ENCODE results near the gene PIAS1.

PIAS1 gene

DNA sequence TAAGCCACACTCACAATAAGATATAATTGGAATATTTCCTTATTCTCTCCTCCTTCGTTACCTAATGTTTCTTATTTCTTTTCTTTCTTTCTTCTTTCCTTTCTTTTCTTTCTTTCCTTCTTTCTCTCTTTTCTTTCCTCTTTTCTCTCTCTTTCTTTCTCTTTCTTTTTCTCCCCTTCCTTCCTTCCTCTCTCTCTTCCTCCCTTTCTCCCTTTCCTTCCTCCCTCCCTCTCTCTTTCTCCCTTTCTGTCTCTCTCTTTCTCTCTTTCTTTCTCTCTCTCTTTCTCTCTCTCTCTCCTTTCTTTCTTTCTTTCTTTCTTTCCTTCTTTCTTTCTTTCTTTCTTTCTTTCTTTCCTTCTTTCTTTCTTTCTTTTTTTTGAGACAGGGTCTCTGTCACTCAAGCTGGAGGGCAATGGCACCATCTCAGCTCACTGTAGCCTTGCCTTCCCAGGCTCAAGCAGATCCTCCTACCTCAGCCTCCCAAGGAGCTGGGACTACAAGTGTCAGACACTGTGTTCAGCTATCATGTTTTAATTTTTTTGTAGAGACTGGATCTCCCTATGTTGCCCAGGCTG lies 19.3 kb upstream of the PIAS1 start:
- DNase-seq (ENCODE audit: low read depth, low spot score), result no peak
- no CpG with 5 or more reads among the region's 1 CpG for WGBS (ENCODE audit: insufficient coverage, insufficient read length)
- Histone ChIP-seq H3K9me3 (ENCODE audit: control insufficient read depth, insufficient read depth, low read length) (no peaks in the 10 kb centered on the region), H3K36me3 (ENCODE audit: control insufficient read depth, insufficient read depth, low read length) (no peaks in the 10 kb centered on the region), H3K4me3 (ENCODE audit: low read length) (no peak overlapping the region), H3K4me1 (ENCODE audit: control insufficient read depth, insufficient read depth, low read length) (no peaks in the 10 kb centered on the region), H3K27ac (ENCODE audit: low read length) (no peak overlapping the region), H3K27me3 (ENCODE audit: control insufficient read depth, insufficient read depth, low read length) (no peaks in the 10 kb centered on the region)

DNA sequence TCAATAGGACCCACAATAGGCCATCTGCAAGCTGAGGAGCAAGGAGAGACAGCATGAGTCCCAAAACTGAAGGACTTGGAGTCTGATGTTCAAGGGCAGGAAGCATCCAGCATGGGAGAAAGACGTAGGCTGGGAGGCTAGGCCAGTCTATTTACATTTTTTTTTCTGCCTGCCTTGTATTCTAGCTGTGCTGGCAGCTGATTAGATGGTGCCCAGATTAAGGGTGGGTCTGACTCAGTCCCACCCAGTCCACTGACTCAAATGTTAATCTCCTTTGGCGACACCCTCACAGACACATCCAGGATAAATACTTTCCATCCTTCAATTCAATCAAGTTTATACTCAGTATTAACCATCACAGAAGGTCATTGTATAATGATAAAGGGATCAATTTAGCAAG lies 15.9 kb upstream of the PIAS1 start:
- H3K9me3 ChIP-seq (ENCODE audit: control insufficient read depth, insufficient read depth, low read length), result no peaks in the 10 kb centered on the region
- no peak for DNase-seq (ENCODE audit: low read depth, low spot score)
- WGBS (ENCODE audit: insufficient coverage, insufficient read length), result no CpG with 5 or more reads among the region's 2 CpGs

DNA sequence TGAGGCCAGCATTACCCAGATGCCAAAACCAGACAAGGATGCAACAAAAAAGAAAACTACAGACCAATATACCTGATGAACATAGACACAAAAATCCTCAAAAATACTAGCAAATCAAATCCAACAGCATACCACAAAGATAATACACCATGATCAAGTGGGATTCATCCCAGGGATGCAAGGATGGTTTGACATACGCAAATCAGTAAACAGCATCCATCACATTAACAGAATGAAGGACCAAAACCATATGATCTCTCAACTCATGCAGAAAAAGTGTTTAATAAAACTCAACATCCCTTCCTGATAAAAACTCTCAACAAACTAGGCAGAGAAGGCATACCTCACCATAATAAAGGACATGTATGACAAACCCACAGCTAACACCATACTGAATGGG lies 14.0 kb upstream of the PIAS1 start:
- WGBS (ENCODE audit: insufficient coverage, insufficient read length), result no CpG with 5 or more reads among the region's 1 CpG
- Histone ChIP-seq H3K4me3 (ENCODE audit: low read length) (no peak overlapping the region), H3K4me1 (ENCODE audit: control insufficient read depth, insufficient read depth, low read length) (no peaks in the 10 kb centered on the region), H3K9me3 (ENCODE audit: control insufficient read depth, insufficient read depth, low read length) (no peaks in the 10 kb centered on the region), H3K27me3 (ENCODE audit: control insufficient read depth, insufficient read depth, low read length) (no peaks in the 10 kb centered on the region), H3K27ac (ENCODE audit: low read length) (no peak overlapping the region), H3K36me3 (ENCODE audit: control insufficient read depth, insufficient read depth, low read length) (no peaks in the 10 kb centered on the region)
- no peak for DNase-seq (ENCODE audit: low read depth, low spot score)

More for the DNA sequence above, 15.9 kb upstream of the PIAS1 start:
- no peaks in the 10 kb centered on the region for H3K36me3 ChIP-seq (ENCODE audit: control insufficient read depth, insufficient read depth, low read length)
- H3K4me3 ChIP-seq (ENCODE audit: low read length), result no peak overlapping the region
- no peaks in the 10 kb centered on the region for H3K27me3 ChIP-seq (ENCODE audit: control insufficient read depth, insufficient read depth, low read length)
- no peak overlapping the region for H3K27ac ChIP-seq (ENCODE audit: low read length)
- H3K4me1 ChIP-seq (ENCODE audit: control insufficient read depth, insufficient read depth, low read length), result no peaks in the 10 kb centered on the region

DNA sequence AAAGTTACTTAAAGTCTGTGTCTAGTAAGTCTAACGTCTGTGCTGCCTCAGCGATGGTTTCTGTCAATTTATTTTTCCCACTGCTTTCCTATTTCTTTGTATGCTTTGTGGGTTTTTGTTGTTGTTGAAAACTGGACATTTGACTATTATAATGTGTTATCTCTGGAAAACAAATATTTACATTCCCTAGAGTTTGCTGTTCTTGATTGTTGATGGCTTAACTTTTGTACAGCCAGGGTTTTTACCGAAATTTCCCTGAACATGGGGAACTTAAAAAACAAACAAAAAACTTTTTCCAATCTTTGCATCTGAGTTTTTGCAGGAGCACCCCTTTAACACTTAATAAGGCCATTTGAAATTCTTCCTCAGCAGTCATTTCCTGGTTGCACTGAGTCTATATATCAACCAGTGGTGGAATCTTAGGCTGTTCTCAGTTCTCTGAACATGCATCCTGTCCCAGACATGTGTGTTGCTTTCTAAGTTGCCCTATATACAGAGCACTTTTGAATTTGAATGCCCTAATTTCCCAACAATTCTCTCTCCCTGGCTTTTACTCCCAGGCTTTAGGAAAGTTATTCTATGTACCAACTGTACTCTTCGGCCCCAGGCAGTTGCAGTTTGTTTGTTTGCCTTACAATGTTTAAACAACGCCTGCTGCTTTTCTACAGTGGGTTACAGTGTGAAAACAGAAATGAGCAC lies 11.8 kb upstream of the PIAS1 start:
- Histone ChIP-seq H3K4me3 (ENCODE audit: low read length) (no peak overlapping the region), H3K27me3 (ENCODE audit: control insufficient read depth, insufficient read depth, low read length) (no peaks in the 10 kb centered on the region), H3K27ac (ENCODE audit: low read length) (no peak overlapping the region), H3K9me3 (ENCODE audit: control insufficient read depth, insufficient read depth, low read length) (no peaks in the 10 kb centered on the region), H3K36me3 (ENCODE audit: control insufficient read depth, insufficient read depth, low read length) (no peaks in the 10 kb centered on the region), H3K4me1 (ENCODE audit: control insufficient read depth, insufficient read depth, low read length) (0 out of 2 replicates have a peak, but pooled peaks cover 2% of the 10 kb centered on the region)
- DNase-seq (ENCODE audit: low read depth, low spot score), result no peak
- WGBS (ENCODE audit: insufficient coverage, insufficient read length), result no CpG with 5 or more reads among the region's 5 CpGs

DNA sequence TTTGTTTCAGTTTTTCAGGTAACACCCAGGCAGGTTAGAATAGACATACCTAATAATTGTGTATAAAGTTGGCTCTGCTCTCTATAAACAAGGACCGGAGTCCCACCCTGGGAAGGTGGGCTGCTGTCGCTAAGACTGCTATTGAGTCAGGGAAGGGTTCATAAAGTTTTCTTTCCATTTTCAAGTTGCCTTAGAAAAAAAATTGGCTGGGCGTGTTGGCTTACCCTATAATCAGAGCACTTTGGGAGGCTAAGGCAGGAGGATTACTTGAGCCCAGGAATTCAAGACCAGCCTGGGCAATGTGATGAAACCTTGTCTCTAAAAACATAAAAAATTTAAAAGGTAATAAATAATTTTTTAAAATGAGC lies 11.3 kb upstream of the PIAS1 start:
- no peaks in the 10 kb centered on the region for H3K9me3 ChIP-seq (ENCODE audit: control insufficient read depth, insufficient read depth, low read length)
- no peak overlapping the region for H3K27ac ChIP-seq (ENCODE audit: low read length)
- WGBS (ENCODE audit: insufficient coverage, insufficient read length), result no CpG with 5 or more reads among the region's 3 CpGs
- H3K4me1 ChIP-seq (ENCODE audit: control insufficient read depth, insufficient read depth, low read length), result 0 out of 2 replicates have a peak, but pooled peaks cover 2% of the 10 kb centered on the region
- H3K27me3 ChIP-seq (ENCODE audit: control insufficient read depth, insufficient read depth, low read length), result no peaks in the 10 kb centered on the region
- H3K4me3 ChIP-seq (ENCODE audit: low read length), result no peak overlapping the region
- no peaks in the 10 kb centered on the region for H3K36me3 ChIP-seq (ENCODE audit: control insufficient read depth, insufficient read depth, low read length)
- no peak for DNase-seq (ENCODE audit: low read depth, low spot score)

DNA sequence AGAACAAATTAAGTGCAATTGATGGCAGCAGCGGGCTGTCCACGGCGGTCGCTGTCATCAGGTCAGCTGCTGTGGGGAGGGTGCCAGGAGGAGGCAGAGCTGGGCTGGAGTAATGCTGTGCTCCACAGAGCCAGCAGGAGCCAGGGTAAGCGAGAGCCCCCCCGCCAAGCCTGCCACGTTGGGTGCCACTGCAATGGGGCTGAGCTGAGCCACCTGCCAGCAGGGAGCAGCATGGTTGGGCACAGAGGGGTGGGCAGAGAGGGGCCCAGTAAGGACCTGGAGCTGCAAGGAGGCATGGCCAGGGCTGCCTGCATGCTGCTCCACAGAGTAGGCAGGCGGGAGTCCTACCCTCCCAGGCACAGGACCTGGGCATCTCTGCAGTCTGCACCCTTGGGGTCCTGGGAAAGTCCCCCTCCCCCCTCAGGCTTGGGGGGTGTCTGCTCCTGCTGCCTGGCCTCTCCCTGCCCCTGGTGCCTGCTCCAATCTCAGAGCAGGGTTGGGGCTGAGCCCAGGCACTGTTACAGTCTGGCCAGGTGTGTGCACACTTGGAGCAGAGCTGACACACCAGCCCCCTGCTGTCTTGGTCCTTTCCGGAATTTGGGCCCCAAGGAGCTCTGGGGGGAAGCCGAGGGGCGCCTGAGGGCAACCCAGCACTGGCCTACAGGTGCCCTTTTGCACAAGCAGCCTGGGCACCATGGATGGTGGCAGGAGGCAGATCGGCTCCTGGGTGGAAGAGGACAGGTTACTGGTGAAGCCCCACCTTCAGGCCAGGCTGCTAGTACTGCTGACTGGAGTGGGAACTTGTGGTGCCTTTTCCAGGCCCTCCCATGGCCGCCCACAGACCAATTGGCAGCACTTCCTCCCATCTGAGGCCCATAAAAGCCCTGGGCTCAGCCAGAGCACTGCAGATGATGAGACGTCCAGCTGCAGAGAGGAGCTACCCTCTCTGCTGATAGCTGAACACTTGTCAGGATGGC lies 8.5 kb upstream of the PIAS1 start:
- 0 out of 2 replicates have a peak, but pooled peaks cover 2% of the 10 kb centered on the region for H3K4me1 ChIP-seq (ENCODE audit: control insufficient read depth, insufficient read depth, low read length)
- H3K27ac ChIP-seq (ENCODE audit: low read length), result no peak overlapping the region
- H3K4me3 ChIP-seq (ENCODE audit: low read length), result no peak overlapping the region

DNA sequence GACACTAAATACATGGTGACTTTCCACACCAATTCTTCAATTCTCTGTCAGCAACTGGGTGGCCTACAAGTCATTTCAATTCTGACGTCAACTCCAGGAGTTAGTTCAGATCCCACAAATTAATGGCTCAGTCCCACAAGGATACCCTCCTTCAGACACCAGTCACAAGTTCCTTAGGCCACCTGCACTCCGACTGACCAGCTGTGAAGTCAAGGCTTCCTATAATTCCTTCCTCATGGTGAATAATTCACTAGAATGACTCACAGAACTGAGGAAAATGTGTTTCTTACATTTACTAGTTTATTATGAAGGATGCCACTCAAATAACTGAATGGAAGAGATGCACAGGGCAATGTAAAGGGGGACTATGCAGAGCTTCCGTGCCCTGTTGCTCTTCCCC lies 6.3 kb upstream of the PIAS1 start:
- no peak for DNase-seq (ENCODE audit: low read depth, low spot score)
- H3K27me3 ChIP-seq (ENCODE audit: control insufficient read depth, insufficient read depth, low read length), result no peaks in the 10 kb centered on the region
- H3K9me3 ChIP-seq (ENCODE audit: control insufficient read depth, insufficient read depth, low read length), result no peaks in the 10 kb centered on the region
- WGBS (ENCODE audit: insufficient coverage, insufficient read length), result no CpG with 5 or more reads among the region's 3 CpGs
- no peak overlapping the region for H3K4me3 ChIP-seq (ENCODE audit: low read length)
- no peak overlapping the region for H3K27ac ChIP-seq (ENCODE audit: low read length)
- no peaks in the 10 kb centered on the region for H3K36me3 ChIP-seq (ENCODE audit: control insufficient read depth, insufficient read depth, low read length)
- 0 out of 2 replicates have a peak, but pooled peaks cover 2% of the 10 kb centered on the region for H3K4me1 ChIP-seq (ENCODE audit: control insufficient read depth, insufficient read depth, low read length)

More for the DNA sequence above, 8.5 kb upstream of the PIAS1 start:
- DNase-seq (ENCODE audit: low read depth, low spot score), result no peak
- Histone ChIP-seq H3K9me3 (ENCODE audit: control insufficient read depth, insufficient read depth, low read length) (no peaks in the 10 kb centered on the region), H3K36me3 (ENCODE audit: control insufficient read depth, insufficient read depth, low read length) (no peaks in the 10 kb centered on the region), H3K27me3 (ENCODE audit: control insufficient read depth, insufficient read depth, low read length) (no peaks in the 10 kb centered on the region)
- WGBS (ENCODE audit: insufficient coverage, insufficient read length), result no CpG with 5 or more reads among the region's 14 CpGs

DNA sequence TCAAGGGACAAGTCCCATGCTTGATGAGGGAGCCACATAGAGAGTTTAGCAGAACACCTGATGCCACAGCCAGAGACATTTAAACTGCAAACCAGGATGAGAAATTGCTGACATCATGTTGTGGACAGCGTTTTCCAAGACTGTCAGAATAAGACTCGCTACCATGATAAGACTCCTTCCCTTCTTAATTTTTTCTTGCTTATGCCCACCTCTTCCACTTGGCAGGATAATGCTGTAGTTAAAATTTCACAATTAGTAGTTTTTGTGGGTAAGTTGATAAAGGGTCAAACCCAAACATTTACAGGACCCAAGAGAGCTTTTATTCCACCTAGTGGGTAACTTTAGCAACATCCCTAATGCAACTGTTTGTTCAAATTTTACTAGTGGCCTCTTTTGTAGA lies 3.0 kb upstream of the PIAS1 start:
- Histone ChIP-seq H3K9me3 (ENCODE audit: control insufficient read depth, insufficient read depth, low read length) (no peaks in the 10 kb centered on the region), H3K4me1 (ENCODE audit: control insufficient read depth, insufficient read depth, low read length) (no peaks in the 10 kb centered on the region), H3K4me3 (ENCODE audit: low read length) (no peak overlapping the region), H3K36me3 (ENCODE audit: control insufficient read depth, insufficient read depth, low read length) (no peaks in the 10 kb centered on the region), H3K27ac (ENCODE audit: low read length) (no peak overlapping the region), H3K27me3 (ENCODE audit: control insufficient read depth, insufficient read depth, low read length) (no peaks in the 10 kb centered on the region)
- DNase-seq (ENCODE audit: low read depth, low spot score), result no peak
- no CpG with 5 or more reads among the region's 2 CpGs for WGBS (ENCODE audit: insufficient coverage, insufficient read length)

DNA sequence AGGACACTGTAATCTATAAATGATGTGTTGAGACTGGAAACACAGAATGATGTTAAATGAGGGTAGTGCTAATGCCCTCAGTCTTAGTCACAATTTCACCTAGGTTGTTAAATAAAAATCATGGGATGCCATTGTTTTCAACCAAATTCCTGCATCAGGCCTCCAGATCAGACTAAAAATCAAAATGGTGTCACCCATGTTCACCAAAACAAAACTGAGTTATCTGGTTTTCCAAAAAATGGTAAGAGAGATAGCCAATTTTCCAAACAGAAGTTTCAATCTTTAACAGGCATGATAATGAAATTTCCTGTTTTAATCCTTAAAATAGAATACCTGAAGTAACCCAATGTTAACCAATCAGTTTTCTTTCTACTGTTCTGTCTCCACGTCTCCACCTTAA lies 2.2 kb upstream of the PIAS1 start:
- WGBS (ENCODE audit: insufficient coverage, insufficient read length), result no CpG with 5 or more reads among the region's 1 CpG
- Histone ChIP-seq H3K4me1 (ENCODE audit: control insufficient read depth, insufficient read depth, low read length) (no peaks in the 10 kb centered on the region), H3K36me3 (ENCODE audit: control insufficient read depth, insufficient read depth, low read length) (no peaks in the 10 kb centered on the region), H3K27me3 (ENCODE audit: control insufficient read depth, insufficient read depth, low read length) (no peaks in the 10 kb centered on the region), H3K9me3 (ENCODE audit: control insufficient read depth, insufficient read depth, low read length) (no peaks in the 10 kb centered on the region), H3K27ac (ENCODE audit: low read length) (no peak overlapping the region), H3K4me3 (ENCODE audit: low read length) (no peak overlapping the region)
- DNase-seq (ENCODE audit: low read depth, low spot score), result no peak

DNA sequence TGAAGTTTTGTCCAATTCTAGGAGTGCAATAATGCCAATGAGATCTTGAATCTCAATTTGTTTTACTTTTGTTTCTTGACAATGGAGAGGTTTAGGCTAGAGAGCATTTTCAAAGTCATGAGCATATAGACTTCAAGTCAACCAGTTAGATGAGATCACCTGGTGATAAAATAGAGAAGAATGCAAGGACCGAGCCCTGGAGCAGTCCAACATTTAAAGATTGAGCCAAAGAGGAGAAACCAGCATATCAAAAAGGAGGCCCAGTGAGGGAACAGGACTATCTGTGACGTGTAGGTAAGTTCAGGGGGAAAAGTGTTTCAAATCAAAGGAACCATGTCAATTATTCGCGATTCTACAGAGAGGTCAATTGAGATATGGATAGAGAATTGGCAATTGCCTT lies 1.7 kb upstream of the PIAS1 start:
- Histone ChIP-seq H3K9me3 (ENCODE audit: control insufficient read depth, insufficient read depth, low read length) (no peaks in the 10 kb centered on the region), H3K27me3 (ENCODE audit: control insufficient read depth, insufficient read depth, low read length) (no peaks in the 10 kb centered on the region), H3K4me1 (ENCODE audit: control insufficient read depth, insufficient read depth, low read length) (no peaks in the 10 kb centered on the region), H3K36me3 (ENCODE audit: control insufficient read depth, insufficient read depth, low read length) (no peaks in the 10 kb centered on the region), H3K27ac (ENCODE audit: low read length) (no peak overlapping the region), H3K4me3 (ENCODE audit: low read length) (no peak overlapping the region)
- DNase-seq (ENCODE audit: low read depth, low spot score), result no peak
- no CpG with 5 or more reads among the region's 4 CpGs for WGBS (ENCODE audit: insufficient coverage, insufficient read length)
